NCI-H1417 (cell line): ENCODE measurements around the gene ZCCHC2.

Experiments
- DNase-seq, 3 experiments: peaks; one replicate each; lab custom pipeline; 2025; lab: John Stamatoyannopoulos, UW

Gene ZCCHC2

DNA sequence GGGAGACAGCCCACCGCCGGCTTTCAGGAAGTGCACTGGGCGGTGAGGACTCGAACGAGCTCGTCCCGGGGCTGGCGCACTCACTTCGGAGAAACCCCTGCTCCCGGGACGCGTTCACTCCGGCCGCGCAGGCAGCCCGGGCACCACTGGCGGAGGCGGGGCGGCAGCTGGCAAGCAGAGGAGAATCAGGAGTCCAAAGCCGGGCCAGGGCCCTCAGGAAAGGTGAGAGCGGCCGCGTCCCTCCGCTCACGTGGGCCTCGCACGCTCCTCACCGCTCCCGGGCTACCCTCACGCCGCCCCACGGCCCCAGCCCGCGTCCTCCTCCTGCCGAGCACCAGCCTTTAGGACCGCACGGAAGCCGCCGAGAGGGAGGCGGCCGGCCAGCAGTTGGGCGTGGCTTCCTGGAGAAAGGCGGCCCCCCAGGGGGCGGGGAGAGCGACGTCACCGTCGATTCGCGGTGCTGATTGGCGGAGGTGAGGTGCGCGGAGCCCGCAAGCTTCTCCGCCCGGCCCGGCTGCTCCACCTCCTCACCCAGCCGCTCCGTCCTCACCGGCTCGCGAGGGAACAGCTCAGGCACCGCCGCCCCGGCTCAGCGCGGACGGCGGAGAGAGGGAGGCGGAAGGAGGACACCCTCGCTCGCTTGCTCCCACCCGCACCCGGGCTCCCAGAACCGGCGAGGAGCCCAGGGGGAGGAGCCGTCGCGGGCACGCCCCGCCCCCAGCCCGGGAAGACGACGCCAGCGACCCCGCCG is at the start of gene ZCCHC2:
ZCCHC2 (plus strand) TSS at position 522 of the 751 bp plus-strand sequence. CDS start 400 bp downstream, outside the sequence.
- DNase-seq, result peak; percentile 96 to 100 (median 100)

DNA sequence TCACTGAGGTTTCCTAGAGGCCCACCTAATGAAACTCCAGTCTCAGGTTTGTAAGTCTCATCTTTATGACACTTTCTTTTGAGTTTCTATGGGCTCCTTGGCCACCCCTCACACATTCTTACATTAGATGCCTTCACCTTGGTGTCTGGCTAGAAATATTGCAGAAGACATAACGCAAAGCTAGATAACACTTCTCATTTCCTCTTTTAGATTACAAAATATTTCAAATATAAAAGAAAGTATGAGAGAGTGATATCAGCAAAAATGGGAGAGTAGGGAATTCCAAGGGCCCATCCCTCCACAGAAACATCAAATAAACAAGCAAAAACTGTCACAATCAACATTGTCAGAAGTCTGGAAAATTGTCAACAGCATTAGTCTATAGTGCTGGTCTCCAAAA is 43.3 kb upstream of the ZCCHC2 start:
- no peak for DNase-seq

DNA sequence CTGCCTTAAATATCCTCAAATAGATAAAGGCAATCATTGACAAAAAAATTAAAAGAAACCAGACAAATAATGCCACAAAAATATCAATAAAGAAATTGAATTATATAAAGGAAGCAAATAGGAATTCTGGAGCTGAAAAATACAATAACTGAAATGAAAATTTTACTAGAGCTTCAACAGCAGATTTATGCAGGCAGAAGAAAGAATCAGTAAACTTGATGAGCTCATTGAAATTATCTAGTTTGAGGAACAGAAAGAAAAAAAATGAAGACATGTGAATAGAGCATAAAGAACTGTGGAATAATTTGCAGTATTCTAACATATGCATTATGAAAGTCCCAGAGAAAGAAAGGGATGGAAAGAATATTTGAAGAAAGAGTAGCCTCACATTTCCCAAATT is 41.9 kb upstream of the ZCCHC2 start:
- DNase-seq, result no peak

DNA sequence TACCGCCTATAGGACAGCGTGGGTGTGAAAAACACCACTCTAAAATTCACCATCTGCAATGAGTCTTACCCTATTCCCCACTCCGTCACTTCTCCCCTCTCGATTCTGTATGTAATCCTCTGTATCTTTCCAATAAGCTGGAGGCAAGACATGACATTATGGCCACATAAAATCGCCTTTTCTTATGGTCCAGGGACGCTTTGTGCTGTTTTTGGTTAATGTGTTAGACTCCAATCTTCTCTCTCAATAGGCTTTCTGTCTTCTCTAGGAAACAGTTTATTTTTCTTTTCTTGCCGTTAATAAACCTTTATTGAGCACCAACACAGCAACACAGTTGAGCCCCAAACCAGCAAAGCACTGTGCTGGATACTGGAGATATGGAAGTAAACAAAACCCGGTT is 37.9 kb upstream of the ZCCHC2 start:
- no peak for DNase-seq

- peak; percentile 1 to 69 (median 44) for DNase-seq
Observed at GRCh38 chr18:62485684-62486083, 37.1 kb upstream of the ZCCHC2 start.

DNA sequence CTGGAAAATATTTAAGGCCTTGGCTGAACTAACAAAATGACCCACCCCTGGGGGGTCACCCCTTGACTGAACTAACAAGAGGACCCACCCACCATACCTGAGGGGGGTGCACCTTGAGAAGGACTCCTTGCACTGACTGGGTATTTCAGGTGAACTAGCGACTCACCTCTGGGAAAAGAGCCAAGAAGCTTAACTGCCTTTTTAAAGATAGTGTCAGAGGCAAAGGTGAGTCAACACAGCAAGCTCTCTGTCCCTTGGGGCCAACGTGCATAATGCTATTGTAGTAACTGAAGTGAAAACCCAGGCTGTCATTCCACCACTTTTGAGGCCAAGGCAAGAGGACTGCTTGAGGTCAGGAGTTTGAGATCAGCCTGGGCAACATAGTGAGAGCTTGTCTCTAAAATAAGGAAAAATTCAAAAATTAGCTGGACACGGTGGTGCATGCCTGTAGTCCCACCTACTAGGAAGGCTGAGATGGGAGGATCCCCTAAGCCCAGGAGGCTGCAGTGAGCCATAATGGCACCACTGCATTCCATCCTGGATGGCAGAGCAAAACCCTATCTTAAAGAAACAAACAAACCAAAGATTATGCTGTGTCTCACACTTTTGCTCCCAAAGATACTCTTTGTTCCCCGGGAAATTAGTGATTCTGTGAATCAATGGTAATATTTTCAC is 36.4 kb upstream of the ZCCHC2 start:
- peak; percentile 37 to 77 (median 61) for DNase-seq

GRCh38 chr18:62487161-62487560 is 35.7 kb upstream of the ZCCHC2 start:
- no peak for DNase-seq

GRCh38 chr18:62490967-62491695 is 31.7 kb upstream of the ZCCHC2 start:
- no peak for DNase-seq

DNA sequence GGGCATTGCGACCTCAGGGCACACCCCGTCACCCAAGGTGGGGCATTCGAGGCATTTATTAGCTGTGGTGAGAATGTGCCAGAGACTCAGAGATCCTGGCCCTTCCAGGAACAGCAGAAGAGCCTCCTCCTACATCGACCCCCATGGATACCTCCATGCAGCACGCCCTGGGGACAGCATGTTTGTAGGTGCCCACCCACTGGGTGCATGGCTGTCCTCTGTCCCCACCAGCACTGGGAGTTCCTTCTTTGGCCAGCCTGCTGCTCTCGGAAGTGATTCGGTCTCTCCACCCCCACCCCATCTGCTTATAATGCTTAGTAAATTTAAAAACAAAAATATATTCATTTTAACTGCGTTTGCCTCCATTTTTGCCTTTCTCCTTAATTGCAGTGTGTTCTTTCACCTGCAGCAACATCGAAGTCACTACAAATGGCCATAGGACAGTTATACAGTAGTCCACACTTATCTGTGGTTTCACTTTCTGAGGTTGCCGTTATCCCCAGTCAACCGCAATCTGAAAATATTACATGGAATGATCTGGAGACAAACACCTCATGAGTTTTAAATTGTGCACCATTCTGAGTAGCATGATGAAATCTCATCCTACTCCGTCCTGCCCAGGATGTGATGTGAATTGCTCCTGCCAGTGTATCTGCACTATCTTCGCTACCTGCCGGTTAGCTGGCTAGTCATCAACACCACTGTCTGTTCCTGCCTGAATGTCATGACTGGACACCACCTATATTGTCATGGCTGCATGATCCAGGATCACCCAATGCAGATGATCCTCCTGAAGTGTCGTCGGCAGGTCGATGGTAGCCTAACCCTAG is 29.6 kb upstream of the ZCCHC2 start:
- no peak for DNase-seq

GRCh38 chr18:62494764-62495163 is 28.1 kb upstream of the ZCCHC2 start:
- DNase-seq, result no peak

GRCh38 chr18:62496262-62496661 is 26.6 kb upstream of the ZCCHC2 start:
- DNase-seq, result no peak

DNA sequence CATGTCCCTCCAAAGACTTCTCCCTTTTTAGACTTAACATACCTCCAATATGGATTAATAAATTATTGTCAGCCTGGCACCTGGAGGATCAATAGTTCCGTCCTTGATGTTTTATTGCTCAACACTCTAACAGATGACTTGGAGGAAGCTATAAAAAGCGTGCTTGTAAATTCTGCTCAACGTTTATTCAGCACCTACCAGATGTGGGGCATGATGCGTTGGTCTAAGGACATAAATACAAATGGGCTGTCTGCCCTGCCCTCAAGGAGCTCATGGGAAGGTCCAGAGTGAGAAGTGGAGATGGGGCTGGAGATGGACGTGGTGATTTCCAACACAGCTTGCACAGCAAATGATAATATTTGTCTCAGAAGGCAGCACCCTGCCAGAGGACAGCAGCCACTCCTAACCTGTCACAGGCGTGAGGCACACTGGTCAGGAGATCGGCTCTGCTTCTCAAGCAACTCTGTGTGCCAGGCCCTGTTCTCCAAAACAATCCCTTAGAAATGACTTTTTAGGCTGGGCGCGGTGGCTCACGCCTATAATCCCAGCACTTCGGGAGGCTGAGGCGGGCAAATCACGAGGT is 25.5 kb upstream of the ZCCHC2 start:
- no peak for DNase-seq

GRCh38 chr18:62498616-62499262 is 24.1 kb upstream of the ZCCHC2 start:
- no peak for DNase-seq

DNA sequence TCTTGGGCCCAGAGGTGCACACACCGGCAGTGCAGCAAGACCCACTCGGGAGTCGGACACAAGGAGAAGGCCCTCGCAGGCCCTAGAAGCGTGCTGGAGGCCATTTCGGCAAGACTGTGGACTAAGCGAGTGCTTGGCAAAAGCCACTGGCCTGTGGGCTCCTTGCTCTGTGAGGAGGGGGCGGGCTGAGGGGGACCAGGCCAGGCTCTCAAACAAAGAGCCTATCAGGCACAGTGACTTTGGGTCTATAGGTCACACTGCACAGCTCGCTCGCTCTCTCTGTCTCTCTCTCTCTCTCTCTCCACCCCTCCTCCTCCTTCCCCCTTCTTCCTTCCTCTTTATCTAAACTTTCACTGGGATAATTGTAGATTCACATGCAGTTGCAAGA is 23.6 kb upstream of the ZCCHC2 start:
- DNase-seq, result no peak

DNA sequence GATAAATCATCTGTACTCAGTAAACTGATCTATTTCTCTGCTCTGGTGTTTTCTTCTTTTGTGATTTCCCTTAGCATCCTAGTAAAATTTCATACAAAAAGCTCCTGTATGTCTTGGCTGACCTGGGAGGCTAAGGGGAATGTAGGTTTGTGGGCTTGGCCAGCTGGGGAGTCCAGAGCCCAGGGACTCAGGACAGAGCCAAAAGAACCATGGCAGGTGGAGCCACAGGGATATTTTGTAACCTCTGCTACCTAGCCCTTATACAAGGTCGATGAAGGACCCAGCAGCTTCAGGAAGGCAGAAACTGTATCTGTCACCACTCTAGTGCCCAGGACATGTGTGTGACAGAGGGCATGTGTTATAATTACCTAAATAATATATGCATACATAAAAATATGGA is 22.7 kb upstream of the ZCCHC2 start:
- DNase-seq, result no peak

DNA sequence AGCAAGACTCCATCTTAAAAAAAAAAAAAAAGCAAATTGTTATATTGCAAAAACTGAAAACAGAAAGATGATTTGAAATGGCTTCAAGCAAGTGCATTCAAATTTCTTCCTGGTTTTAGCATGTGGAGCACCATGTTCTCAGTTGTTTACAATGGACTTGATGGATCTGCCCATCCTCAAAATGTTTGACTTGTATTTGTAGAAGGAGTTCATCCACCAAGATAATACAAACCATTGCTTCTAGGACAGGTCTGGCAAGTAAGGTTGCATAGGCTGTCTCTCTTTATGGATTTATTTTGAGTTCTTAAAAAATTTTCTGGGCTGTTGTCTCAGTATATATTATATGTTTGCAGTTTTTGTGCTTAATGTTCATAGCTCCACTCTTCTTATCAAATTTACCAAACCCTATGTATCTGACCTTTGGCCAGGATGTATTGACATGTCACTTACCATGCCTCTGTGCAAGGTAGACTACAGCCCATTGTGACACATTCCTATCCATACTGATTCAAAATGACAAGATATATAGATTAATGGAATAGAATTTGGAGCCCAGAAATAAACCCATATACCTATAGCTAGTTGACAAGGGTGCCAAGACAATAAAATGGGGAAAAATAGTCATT is 21.7 kb upstream of the ZCCHC2 start:
- DNase-seq, result no peak

GRCh38 chr18:62505669-62506494 is 16.9 kb upstream of the ZCCHC2 start:
- no peak for DNase-seq

- no peak for DNase-seq
Observed at GRCh38 chr18:62506495-62507143, 16.2 kb upstream of the ZCCHC2 start.

DNA sequence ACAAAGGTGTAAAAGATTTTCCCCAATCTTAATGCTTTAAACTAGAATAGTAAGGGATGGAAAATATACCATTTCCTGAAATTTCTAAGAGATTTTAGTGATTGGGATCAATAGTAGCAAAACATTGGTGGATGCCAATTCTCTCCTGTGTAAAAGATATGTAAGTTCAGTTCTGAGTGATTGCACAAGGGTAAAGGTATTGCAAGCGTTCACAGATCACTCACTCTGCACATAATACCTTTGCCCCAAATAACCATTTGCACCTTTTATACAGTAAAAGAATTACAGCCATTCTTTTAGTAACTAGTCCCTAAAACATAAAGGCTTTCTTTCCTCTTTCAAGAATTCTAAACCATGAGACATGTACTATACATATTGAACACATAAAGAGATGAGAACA is 13.0 kb upstream of the ZCCHC2 start:
- DNase-seq, result no peak
